GM18519 (cell line): ENCODE measurements around the gene DESI2.

Source experiments
- ATAC-seq: cut with Tn5 transposase; IDR thresholded peaks from one replicate; pipeline ENCODE4 v1.9.1; 2021; ENCODE audit warnings: mild to moderate bottlenecking, moderate library complexity; ENCODE audit not compliant: unreplicated experiment, low FRiP score

Gene DESI2

GRCh38 chr1:244749230-244750016 is 96.5 kb downstream of the DESI2 start:
- no peak for ATAC-seq

GRCh38 chr1:244751271-244751895 is 98.5 kb downstream of the DESI2 start:
- ATAC-seq: no peak

DNA sequence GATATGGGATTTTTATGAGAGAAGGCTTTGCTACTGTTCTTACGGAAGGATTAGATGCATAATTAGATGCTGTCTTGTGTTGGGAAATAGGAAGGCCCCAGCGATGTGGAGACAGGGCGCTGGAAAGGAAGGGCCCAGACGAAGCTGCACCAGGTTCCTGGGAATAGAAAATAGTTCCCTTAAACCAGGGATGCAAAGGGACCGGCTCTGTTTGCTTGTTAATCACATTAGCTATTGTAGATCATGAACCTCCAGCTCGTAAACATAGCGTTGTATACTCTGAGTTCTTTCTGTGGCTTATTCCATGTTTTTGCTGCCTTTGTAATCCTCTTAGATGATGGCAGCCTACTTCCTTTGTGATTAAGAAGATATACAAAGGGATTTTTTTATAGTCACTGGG is 102.7 kb downstream of the DESI2 start:
- ATAC-seq: no peak

DNA sequence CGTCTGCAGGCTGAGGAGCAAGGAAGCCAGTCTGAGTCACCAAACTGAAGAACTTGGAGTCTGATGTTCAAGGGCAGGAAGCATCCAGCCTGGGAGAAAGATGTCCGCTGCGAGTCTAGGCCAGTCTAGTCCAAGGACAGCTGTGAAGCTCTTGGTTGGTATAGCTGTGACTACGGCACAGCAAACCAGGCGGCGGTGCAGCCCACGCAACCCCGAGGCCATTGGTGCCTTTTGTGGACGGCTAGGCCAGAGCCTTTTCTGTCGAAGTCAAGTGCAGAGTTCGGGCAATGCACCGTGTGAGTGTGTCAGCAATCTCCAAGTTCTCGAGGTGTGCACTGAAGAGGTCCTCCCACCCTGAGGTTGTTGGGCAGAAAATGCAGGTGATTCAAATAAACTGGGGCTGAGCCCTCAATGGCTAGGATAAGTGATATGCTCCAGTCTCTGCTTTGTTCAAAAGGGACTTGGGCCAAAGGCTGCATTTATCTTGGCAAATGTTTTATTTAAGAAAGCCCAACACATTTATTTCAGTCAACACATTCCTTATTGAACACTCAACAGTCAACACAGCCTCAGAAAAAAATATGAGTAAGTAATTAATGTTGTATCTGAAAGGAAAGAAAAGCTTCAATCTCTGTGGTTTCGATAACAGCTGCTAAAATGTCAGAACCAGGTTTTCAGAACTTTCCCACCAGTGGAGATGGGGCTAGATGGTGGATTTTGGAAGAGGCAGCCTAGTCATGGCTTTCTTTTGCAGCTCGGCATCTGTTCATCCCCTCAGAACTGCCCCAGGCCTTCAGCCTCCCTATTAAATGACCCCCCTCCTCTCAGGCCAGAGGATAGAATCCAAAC is 104.4 kb downstream of the DESI2 start:
- no peak for ATAC-seq
